Measurements from ENCODE around the gene HERPUD2. TPM values are rescaled to one million over a fixed set of nuclear protein-coding genes. Genes with fewer than 3 reads are reported as not detected.

Gene HERPUD2
- polyA plus RNA-seq, 1 donor (not counting 4 experiments of a cell fraction or from before 2014, with no cell fraction given): 43.6 TPM

- Histone ChIP-seq H3K27me3 (ENCODE audit: control insufficient read depth, extremely low read depth, insufficient read depth, low read length) (no peaks in the 10 kb centered on the region), H2AFZ (ENCODE audit: control insufficient read depth, low read length) (no peak overlapping the region), H3K9me3 (ENCODE audit: control insufficient read depth, low read depth, low read length) (no peaks in the 10 kb centered on the region), H3K79me2 (ENCODE audit: control insufficient read depth, insufficient read depth, low read length) (peaks cover 38% of the 10 kb centered on the region), H3K4me2 (ENCODE audit: control insufficient read depth, extremely low read depth, insufficient read depth, low read depth, low read length) (no peak overlapping the region), H3K36me3 (ENCODE audit: control insufficient read depth in 2 of 2, extremely low read depth in 1 of 2, insufficient read depth in 2 of 2, low read length in 2 of 2) (peaks cover 0 to 3% of the 10 kb centered on the region in 2 experiments), H3K9ac (ENCODE audit: control insufficient read depth, extremely low read depth, insufficient read depth, low read length) (no peak overlapping the region), H3K4me3 (ENCODE audit: control insufficient read depth in 2 of 3, extremely low read depth in 1 of 3, insufficient read depth in 2 of 3, low read depth in 1 of 3, low read length in 3 of 3) (no peak overlapping the region), H3K27ac (ENCODE audit: control insufficient read depth, insufficient read depth, low read length) (no peak overlapping the region), H3K9me1 (ENCODE audit: control insufficient read depth, extremely low read depth, insufficient read depth, low read length) (peaks cover 2% of the 10 kb centered on the region), H3K4me1 (ENCODE audit: control insufficient read depth, extremely low read depth, insufficient read depth, low read length) (no peaks in the 10 kb centered on the region), H4K20me1 (ENCODE audit: control insufficient read depth, extremely low read depth, insufficient read depth, low read length) (no peaks in the 10 kb centered on the region)
- DNase-seq (ENCODE audit: low read depth, low spot score) (no peak), FAIRE-seq (no peak)
- TF ChIP-seq CTCF (optimal IDR thresholded peaks at IDR 0.05 in 1 of 3, IDR thresholded peaks at IDR 0.05 in 1 of 3, conservative IDR thresholded peaks at IDR 0.05 in 1 of 3; ENCODE audit: extremely low read depth in 1 of 3, insufficient read depth in 2 of 3, low read length in 3 of 3): no peak
- no peak for TF ChIP-seq EZH2 (IDR thresholded peaks at IDR 0.05; ENCODE audit: low read length)
- dilution Hi-C loops (cut with MboI; ENCODE audit: extremely low pct_ligation_motif_present, low sequenced_read_pairs): no loop called here
Measured at GRCh38 chr7:35652124-35652523, 42.8 kb downstream of the HERPUD2 start.

GRCh38 chr7:35650751-35651150, 44.2 kb downstream of the HERPUD2 start:
- Histone ChIP-seq H4K20me1 (ENCODE audit: control insufficient read depth, extremely low read depth, insufficient read depth, low read length) (no peaks in the 10 kb centered on the region), H3K79me2 (ENCODE audit: control insufficient read depth, insufficient read depth, low read length) (peaks cover 34% of the 10 kb centered on the region), H2AFZ (ENCODE audit: control insufficient read depth, low read length) (no peak overlapping the region), H3K9me3 (ENCODE audit: control insufficient read depth, low read depth, low read length) (no peaks in the 10 kb centered on the region), H3K9ac (ENCODE audit: control insufficient read depth, extremely low read depth, insufficient read depth, low read length) (no peak overlapping the region), H3K4me3 (ENCODE audit: control insufficient read depth in 2 of 3, extremely low read depth in 1 of 3, insufficient read depth in 2 of 3, low read depth in 1 of 3, low read length in 3 of 3) (no peak overlapping the region), H3K27me3 (ENCODE audit: control insufficient read depth, extremely low read depth, insufficient read depth, low read length) (no peaks in the 10 kb centered on the region), H3K9me1 (ENCODE audit: control insufficient read depth, extremely low read depth, insufficient read depth, low read length) (peaks cover 2% of the 10 kb centered on the region), H3K36me3 (ENCODE audit: control insufficient read depth in 2 of 2, extremely low read depth in 1 of 2, insufficient read depth in 2 of 2, low read length in 2 of 2) (peaks cover 0 to 3% of the 10 kb centered on the region in 2 experiments), H3K4me1 (ENCODE audit: control insufficient read depth, extremely low read depth, insufficient read depth, low read length) (no peaks in the 10 kb centered on the region), H3K27ac (ENCODE audit: control insufficient read depth, insufficient read depth, low read length) (no peak overlapping the region), H3K4me2 (ENCODE audit: control insufficient read depth, extremely low read depth, insufficient read depth, low read depth, low read length) (no peak overlapping the region)
- no peak for FAIRE-seq
- dilution Hi-C loops (cut with MboI; ENCODE audit: extremely low pct_ligation_motif_present, low sequenced_read_pairs): no loop called here
- no peak for DNase-seq (ENCODE audit: low read depth, low spot score)
- TF ChIP-seq EZH2 (IDR thresholded peaks at IDR 0.05; ENCODE audit: low read length) (no peak), CTCF (optimal IDR thresholded peaks at IDR 0.05 in 1 of 3, IDR thresholded peaks at IDR 0.05 in 1 of 3, conservative IDR thresholded peaks at IDR 0.05 in 1 of 3; ENCODE audit: extremely low read depth in 1 of 3, insufficient read depth in 2 of 3, low read length in 3 of 3) (no peak)
